Astrocyte (in vitro differentiated cells and primary cell): Measurements from ENCODE around the gene LAMA5. TPM values are rescaled to one million over a fixed set of nuclear protein-coding genes. Genes with fewer than 3 reads are reported as not detected.
A peak's percentile ranks its signal among the peaks of the same experiment; 100 is the strongest.

Experiments
- DNase-seq: peaks from one replicate; pipeline ENCODE4 v3.0.0-alpha.2; 2010; ENCODE audit warnings: low read depth
- FAIRE-seq: peaks from 2 replicates; lab custom pipeline; 2011; peaks lifted over from hg19 to GRCh38; lab: Jason Lieb, UNC
- H2AFZ ChIP-seq: 2 replicates; pipeline ENCODE4 v1.6.0; 2012; ENCODE audit warnings: low read depth, low read length, inconsistent platforms
- H3K27ac ChIP-seq: 2 replicates; pipeline ENCODE4 v1.5.1; 2011; ENCODE audit warnings: low read depth, low read length, inconsistent platforms
- H3K27me3 ChIP-seq: 2 replicates; pipeline ENCODE4 v1.6.0; 2011; ENCODE audit warnings: low read length, inconsistent platforms; ENCODE audit not compliant: insufficient read depth
- H3K36me3 ChIP-seq: 2 replicates; pipeline ENCODE4 v1.5.1; 2011; ENCODE audit warnings: low read length, inconsistent platforms; ENCODE audit not compliant: insufficient read depth
- H3K4me1 ChIP-seq: 2 replicates; pipeline ENCODE4 v1.5.1; 2011; ENCODE audit warnings: low read length, inconsistent platforms; ENCODE audit not compliant: insufficient read depth
- H3K4me2 ChIP-seq: 2 replicates; pipeline ENCODE4 v1.6.0; 2012; ENCODE audit warnings: low read length, inconsistent platforms
- H3K4me3 ChIP-seq: 2 replicates; pipeline ENCODE4 v1.5.1; 2011; ENCODE audit warnings: low read depth, mild to moderate bottlenecking, low read length, inconsistent platforms; ENCODE audit not compliant: insufficient read depth
- H3K79me2 ChIP-seq: 2 replicates; pipeline ENCODE4 v1.6.0; 2012; ENCODE audit warnings: mild to moderate bottlenecking, low read length, inconsistent platforms; ENCODE audit not compliant: insufficient read depth
- H3K9ac ChIP-seq: 2 replicates; pipeline ENCODE4 v1.6.0; 2012; ENCODE audit warnings: mild to moderate bottlenecking, low read length, inconsistent platforms
- H3K9me3 ChIP-seq: 2 replicates; pipeline ENCODE4 v1.5.1; 2012; ENCODE audit warnings: low read depth, mild to moderate bottlenecking, low read length, inconsistent platforms; ENCODE audit not compliant: insufficient read depth
- H4K20me1 ChIP-seq: 2 replicates; pipeline ENCODE4 v1.6.0; 2012; ENCODE audit warnings: low read length, inconsistent platforms; ENCODE audit not compliant: insufficient read depth
- H3K27ac Mint-ChIP-seq: one replicate; pipeline ENCODE4 v1.8.0; 2021; ENCODE audit warnings: mild to moderate bottlenecking, mixed read lengths; ENCODE audit not compliant: unreplicated experiment
- H3K27me3 Mint-ChIP-seq: one replicate; pipeline ENCODE4 v1.8.0; 2021; ENCODE audit warnings: low read depth, mixed read lengths; ENCODE audit not compliant: unreplicated experiment
- H3K36me3 Mint-ChIP-seq: one replicate; pipeline ENCODE4 v1.8.0; 2021; ENCODE audit warnings: low read depth, mixed read lengths; ENCODE audit not compliant: unreplicated experiment
- H3K4me1 Mint-ChIP-seq: one replicate; pipeline ENCODE4 v1.8.0; 2021; ENCODE audit warnings: low read depth, mixed read lengths; ENCODE audit not compliant: unreplicated experiment
- H3K4me3 Mint-ChIP-seq: one replicate; pipeline ENCODE4 v1.8.0; 2021; ENCODE audit warnings: mild to moderate bottlenecking, moderate library complexity, mixed read lengths; ENCODE audit not compliant: unreplicated experiment
- H3K9me3 Mint-ChIP-seq: one replicate; pipeline ENCODE4 v1.8.0; 2021; ENCODE audit warnings: mild to moderate bottlenecking, mixed read lengths; ENCODE audit not compliant: unreplicated experiment
- EZH2 ChIP-seq: IDR thresholded peaks from 2 replicates; pipeline ENCODE4 v1.6.1; 2012; ENCODE audit warnings: mild to moderate bottlenecking, low read length, inconsistent platforms; ENCODE audit not compliant: insufficient read depth
- total RNA-seq: library from RNA; stranded (reverse); gene quantifications from 2 replicates; pipeline ENCODE4 v1.2.1, GENCODE V29; 2021
- TF ChIP-seq, protein P1 (sequence below): IDR thresholded peaks from 2 replicates; pipeline ENCODE4 v1.5.1; 2011; ENCODE audit warnings: low read depth, mild to moderate bottlenecking, inconsistent platforms, low read length, moderate library complexity; ENCODE audit not compliant: insufficient read depth

Gene LAMA5
- total RNA-seq, 1 donor from 2014 or later, result 350 TPM

GRCh38 chr20:62377615-62378178 lies 10.6 kb upstream of the LAMA5 start:
- Histone ChIP-seq H3K27me3 (peaks cover 3% of the 10 kb centered on the region), H3K4me1 (peaks cover 33% of the 10 kb centered on the region), H3K4me2 (no peak overlapping the region), H2AFZ (no peak overlapping the region), H3K27ac (no peak overlapping the region), H3K36me3 (peaks cover 2% of the 10 kb centered on the region), H3K4me3 (no peak overlapping the region), H3K79me2 (peaks cover 5% of the 10 kb centered on the region), H4K20me1 (peaks cover 29% of the 10 kb centered on the region), H3K9ac (no peak overlapping the region), H3K9me3 (no peaks in the 10 kb centered on the region)
- H3K4me1 Mint-ChIP-seq, result peaks cover 31% of the 10 kb centered on the region
- H3K9me3 Mint-ChIP-seq, result peaks cover 2% of the 10 kb centered on the region
- H3K36me3 Mint-ChIP-seq, result peaks cover 6% of the 10 kb centered on the region
- no peaks in the 10 kb centered on the region for H3K27me3 Mint-ChIP-seq
- no peak overlapping the region for H3K4me3 Mint-ChIP-seq
- DNase-seq (no peak), FAIRE-seq (no peak)
- peak overlapping the region; percentile 47 for H3K27ac Mint-ChIP-seq
- TF ChIP-seq EZH2, result no peak
- TF ChIP-seq, protein P1, sequence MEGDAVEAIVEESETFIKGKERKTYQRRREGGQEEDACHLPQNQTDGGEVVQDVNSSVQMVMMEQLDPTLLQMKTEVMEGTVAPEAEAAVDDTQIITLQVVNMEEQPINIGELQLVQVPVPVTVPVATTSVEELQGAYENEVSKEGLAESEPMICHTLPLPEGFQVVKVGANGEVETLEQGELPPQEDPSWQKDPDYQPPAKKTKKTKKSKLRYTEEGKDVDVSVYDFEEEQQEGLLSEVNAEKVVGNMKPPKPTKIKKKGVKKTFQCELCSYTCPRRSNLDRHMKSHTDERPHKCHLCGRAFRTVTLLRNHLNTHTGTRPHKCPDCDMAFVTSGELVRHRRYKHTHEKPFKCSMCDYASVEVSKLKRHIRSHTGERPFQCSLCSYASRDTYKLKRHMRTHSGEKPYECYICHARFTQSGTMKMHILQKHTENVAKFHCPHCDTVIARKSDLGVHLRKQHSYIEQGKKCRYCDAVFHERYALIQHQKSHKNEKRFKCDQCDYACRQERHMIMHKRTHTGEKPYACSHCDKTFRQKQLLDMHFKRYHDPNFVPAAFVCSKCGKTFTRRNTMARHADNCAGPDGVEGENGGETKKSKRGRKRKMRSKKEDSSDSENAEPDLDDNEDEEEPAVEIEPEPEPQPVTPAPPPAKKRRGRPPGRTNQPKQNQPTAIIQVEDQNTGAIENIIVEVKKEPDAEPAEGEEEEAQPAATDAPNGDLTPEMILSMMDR, result no peak

DNA sequence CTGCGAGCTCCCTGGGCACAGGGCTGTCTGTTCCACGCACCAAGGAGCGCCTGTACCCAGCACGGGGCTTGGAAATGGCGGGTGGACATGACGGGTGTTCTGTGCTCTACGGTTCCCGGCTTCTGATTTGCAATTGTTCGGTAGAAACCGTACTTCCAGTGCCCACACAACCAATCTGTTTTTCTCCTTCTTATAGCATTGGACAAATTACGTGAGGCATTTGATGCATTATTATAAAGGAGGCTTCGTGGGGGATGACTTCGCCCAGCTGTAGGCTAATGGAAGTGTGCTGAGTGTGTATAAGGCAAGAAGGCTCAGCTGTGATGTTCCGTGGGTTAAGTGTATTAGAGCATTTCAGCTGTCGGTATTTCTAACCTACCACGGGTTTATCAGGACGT lies 10.0 kb upstream of the LAMA5 start:
- no peak overlapping the region for H3K4me3 Mint-ChIP-seq
- TF ChIP-seq EZH2, result no peak
- TF ChIP-seq, protein P1, result no peak

More for the DNA sequence above, 10.0 kb upstream of the LAMA5 start:
- Histone ChIP-seq H3K36me3 (peaks cover under 1% of the 10 kb centered on the region), H3K9me3 (no peaks in the 10 kb centered on the region), H3K4me1 (peaks cover 33% of the 10 kb centered on the region), H4K20me1 (peaks cover 24% of the 10 kb centered on the region), H3K27ac (no peak overlapping the region), H3K4me3 (no peak overlapping the region), H3K27me3 (peaks cover 3% of the 10 kb centered on the region), H3K79me2 (peaks cover 4% of the 10 kb centered on the region), H3K4me2 (no peak overlapping the region), H2AFZ (no peak overlapping the region), H3K9ac (no peak overlapping the region)
- DNase-seq, result no peak
- no peaks in the 10 kb centered on the region for H3K27me3 Mint-ChIP-seq
- no peak for FAIRE-seq
- no peak overlapping the region for H3K27ac Mint-ChIP-seq
- peaks cover 31% of the 10 kb centered on the region for H3K4me1 Mint-ChIP-seq
- peaks cover 4% of the 10 kb centered on the region for H3K36me3 Mint-ChIP-seq
- peaks cover 2% of the 10 kb centered on the region for H3K9me3 Mint-ChIP-seq
